ENCODE measurements around the gene GPR33. TPM values are rescaled to one million over a fixed set of nuclear protein-coding genes. Genes with fewer than 3 reads are reported as not detected.
A peak's percentile ranks its signal among the peaks of the same experiment; 100 is the strongest.

The GPR33 gene
- total and polyA plus RNA-seq, 5 donors = not detected

GRCh38 chr14:31461545-31461944, 26.3 kb downstream of the GPR33 start:
- no peak for ATAC-seq
- intact Hi-C loops (cut with DNase I) = no loop called here
- 84% methylated on average over 3 of the region's 3 CpGs for WGBS

DNA sequence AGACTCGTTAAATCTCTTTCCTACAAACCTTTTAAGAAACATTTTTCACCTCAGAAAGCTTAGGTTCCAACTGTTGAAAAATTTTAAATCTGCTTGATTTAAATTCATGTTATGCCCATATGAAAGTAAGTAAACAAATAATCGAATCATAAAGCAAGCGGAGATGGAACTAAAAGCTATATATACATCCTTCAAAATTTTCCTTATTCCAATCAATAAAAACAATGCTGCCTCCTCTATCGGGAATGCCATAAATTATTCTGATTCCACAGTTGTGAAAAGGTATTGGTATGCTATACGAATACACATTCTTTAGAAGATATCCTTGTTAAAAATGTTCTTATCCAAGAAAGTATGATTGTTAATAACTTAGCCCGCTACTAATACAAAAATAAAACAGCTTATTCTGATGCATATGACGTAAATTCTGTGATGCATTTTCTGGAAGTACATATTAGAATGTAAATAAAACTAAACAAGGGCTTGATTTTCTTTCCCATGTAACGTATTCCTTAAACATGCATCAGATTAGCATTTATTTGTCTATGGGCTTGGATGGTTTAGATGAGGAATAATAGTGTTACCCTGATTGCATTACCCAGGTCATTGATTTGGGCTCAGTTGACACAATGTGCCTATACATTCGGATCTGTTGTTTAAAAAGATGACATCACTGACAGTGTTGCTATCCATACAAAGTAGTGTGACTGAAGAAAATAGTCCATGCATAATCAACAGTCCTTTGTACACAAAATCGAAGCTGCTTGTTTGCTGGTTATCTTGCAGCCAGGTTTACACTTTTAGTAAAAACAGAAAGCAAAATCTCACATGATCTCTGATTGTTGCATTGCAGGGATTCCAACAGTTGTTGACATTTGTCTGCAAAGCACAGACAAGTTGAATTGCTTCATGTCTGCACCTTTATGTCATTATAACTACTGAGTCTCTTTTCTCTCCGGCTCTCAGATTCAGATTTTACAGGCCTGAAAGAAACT, 29.9 kb downstream of the GPR33 start:
- no peaks in the 10 kb centered on the region for H3K9me3 ChIP-seq (ENCODE audit: control insufficient read depth, low read length)
- H3K4me3 ChIP-seq (ENCODE audit: low read length) = peak overlapping the region; percentile 30
- H3K4me1 ChIP-seq (ENCODE audit: control insufficient read depth, insufficient read depth, low read length) = no peaks in the 10 kb centered on the region
- H3K27ac ChIP-seq (ENCODE audit: low read length) = no peak overlapping the region
- H3K27me3 ChIP-seq (ENCODE audit: control insufficient read depth, insufficient read depth) = no peaks in the 10 kb centered on the region
- no peak for DNase-seq
- WGBS = 54% methylated on average over 11 of the region's 11 CpGs
- intact Hi-C loops (cut with DNase I) = no loop called here
- ATAC-seq = no peak

More at GRCh38 chr14:31461545-31461944, 26.3 kb downstream of the GPR33 start:
- no peaks in the 10 kb centered on the region for H3K9me3 ChIP-seq (ENCODE audit: control insufficient read depth, low read length)
- H3K4me3 ChIP-seq (ENCODE audit: low read length) = no peak overlapping the region
- no peak for DNase-seq
- H3K27ac ChIP-seq (ENCODE audit: low read length) = no peak overlapping the region
- no peaks in the 10 kb centered on the region for H3K4me1 ChIP-seq (ENCODE audit: control insufficient read depth, insufficient read depth, low read length)
- no peaks in the 10 kb centered on the region for H3K27me3 ChIP-seq (ENCODE audit: control insufficient read depth, insufficient read depth)

- ATAC-seq = peak; percentile 100
- WGBS = 2% methylated on average over 70 of the region's 70 CpGs
These were observed 30.8 kb downstream of the GPR33 start, which contains the start of gene DTD2 for GRCh38 chr14:31456841-31457664. TSS of gene DTD2 (minus strand) at chr14:31457506. CDS start at chr14:31457393, 113 bp downstream.

DNA sequence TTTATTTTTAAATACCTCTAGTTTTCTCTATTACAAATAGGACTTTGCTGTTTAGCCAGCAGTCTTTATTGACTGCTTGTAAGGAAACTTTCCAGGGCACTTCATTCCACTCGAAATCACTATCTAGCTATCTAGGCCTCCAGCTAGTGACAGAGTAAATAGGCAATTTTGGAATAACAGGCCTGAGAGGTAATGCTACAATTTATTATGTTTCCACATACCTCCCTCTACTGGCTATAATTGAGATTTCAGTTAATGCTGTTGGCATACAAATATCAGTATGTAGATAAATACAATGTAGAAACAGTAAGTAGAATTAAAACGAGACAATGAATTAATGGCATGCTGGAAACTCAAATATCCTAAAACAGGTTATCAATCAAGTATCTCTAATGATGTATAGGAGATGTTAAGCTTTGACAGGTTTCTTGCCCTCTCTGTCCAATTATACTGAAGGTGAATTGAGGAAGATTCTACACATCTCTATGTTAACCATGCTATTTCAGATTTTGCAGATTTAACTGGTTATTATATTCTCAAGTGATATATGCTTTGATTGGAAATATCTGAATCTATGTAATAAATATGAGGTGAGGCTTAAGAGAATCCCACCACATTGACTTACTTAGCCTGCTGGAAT, 37.7 kb downstream of the GPR33 start:
- H3K9me3 ChIP-seq (ENCODE audit: control insufficient read depth, low read length) = no peaks in the 10 kb centered on the region
- no peak overlapping the region for H3K27ac ChIP-seq (ENCODE audit: low read length)
- DNase-seq = no peak
- no peak overlapping the region for H3K4me3 ChIP-seq (ENCODE audit: low read length)
- no peaks in the 10 kb centered on the region for H3K4me1 ChIP-seq (ENCODE audit: control insufficient read depth, insufficient read depth, low read length)
- 18% methylated on average over 2 of the region's 2 CpGs for WGBS
- ATAC-seq = peak; percentile 39 to 55
- H3K27me3 ChIP-seq (ENCODE audit: control insufficient read depth, insufficient read depth) = no peaks in the 10 kb centered on the region
- intact Hi-C loops (cut with DNase I) = no loop called here

More at GRCh38 chr14:31456841-31457664, 30.8 kb downstream of the GPR33 start, which contains the start of gene DTD2:
- Histone ChIP-seq H3K27ac (ENCODE audit: low read length) (peak within 1 kb of the TSS; percentile 59), H3K4me3 (ENCODE audit: low read length) (peak within 1 kb of the TSS; percentile 53), H3K9me3 (ENCODE audit: control insufficient read depth, low read length) (no peaks in the 10 kb centered on the region), H3K27me3 (ENCODE audit: control insufficient read depth, insufficient read depth) (no peaks in the 10 kb centered on the region), H3K4me1 (ENCODE audit: control insufficient read depth, insufficient read depth, low read length) (no peaks in the 10 kb centered on the region)
- DNase-seq = peak; percentile 95 to 98 (median 98)
- intact Hi-C loops (cut with DNase I) = no loop called here

DNA sequence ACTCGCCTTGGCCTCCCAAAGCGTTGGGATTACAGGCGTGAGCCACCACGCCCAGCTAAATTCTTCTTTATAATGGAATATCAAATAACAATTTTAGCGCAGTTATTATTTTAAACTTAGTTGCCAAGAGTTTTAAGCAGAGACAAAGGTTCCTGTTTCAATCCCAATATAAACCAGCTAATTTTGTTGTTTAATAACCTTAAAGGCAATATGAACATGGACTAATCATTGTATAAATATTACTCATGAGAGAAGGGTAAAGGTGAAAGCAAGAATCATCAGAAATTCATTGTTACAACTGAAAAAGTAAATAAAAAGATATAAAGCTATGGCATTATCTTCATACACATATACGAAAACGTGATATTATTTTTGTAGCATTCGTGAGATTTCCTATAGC, 38.7 kb downstream of the GPR33 start:
- no peaks in the 10 kb centered on the region for H3K9me3 ChIP-seq (ENCODE audit: control insufficient read depth, low read length)
- H3K4me3 ChIP-seq (ENCODE audit: low read length) = no peak overlapping the region
- H3K27ac ChIP-seq (ENCODE audit: low read length) = no peak overlapping the region
- no peaks in the 10 kb centered on the region for H3K27me3 ChIP-seq (ENCODE audit: control insufficient read depth, insufficient read depth)
- ATAC-seq (no peak), DNase-seq (no peak)
- 83% methylated on average over 8 of the region's 8 CpGs for WGBS
- intact Hi-C loops (cut with DNase I) = no loop called here
- no peaks in the 10 kb centered on the region for H3K4me1 ChIP-seq (ENCODE audit: control insufficient read depth, insufficient read depth, low read length)

DNA sequence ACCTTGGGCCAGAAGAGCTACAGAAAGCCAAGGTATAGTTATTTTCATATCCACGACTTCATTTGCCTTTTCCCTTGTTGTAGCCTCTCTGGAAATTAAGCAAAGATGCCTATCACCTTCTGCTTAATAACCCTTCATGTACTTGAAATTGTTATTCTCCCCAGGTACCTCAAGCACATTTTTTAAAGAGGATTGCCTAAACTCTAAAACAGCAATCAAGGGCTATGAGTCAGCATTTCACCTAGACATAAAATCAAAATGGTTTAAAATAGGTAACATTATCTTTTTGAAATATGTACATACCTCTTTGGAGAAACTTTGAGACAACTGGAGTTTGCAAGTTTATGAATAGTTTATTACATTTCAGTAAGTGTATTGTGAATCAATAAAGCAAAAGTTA, 42.1 kb downstream of the GPR33 start:
- intact Hi-C loops (cut with DNase I) = no loop called here
- no peaks in the 10 kb centered on the region for H3K9me3 ChIP-seq (ENCODE audit: control insufficient read depth, low read length)
- H3K27me3 ChIP-seq (ENCODE audit: control insufficient read depth, insufficient read depth) = no peaks in the 10 kb centered on the region
- H3K4me1 ChIP-seq (ENCODE audit: control insufficient read depth, insufficient read depth, low read length) = no peaks in the 10 kb centered on the region
- ATAC-seq (no peak), DNase-seq (no peak)
- WGBS = 92% methylated on average over 1 of the region's 1 CpG
- H3K4me3 ChIP-seq (ENCODE audit: low read length) = no peak overlapping the region
- no peak overlapping the region for H3K27ac ChIP-seq (ENCODE audit: low read length)

DNA sequence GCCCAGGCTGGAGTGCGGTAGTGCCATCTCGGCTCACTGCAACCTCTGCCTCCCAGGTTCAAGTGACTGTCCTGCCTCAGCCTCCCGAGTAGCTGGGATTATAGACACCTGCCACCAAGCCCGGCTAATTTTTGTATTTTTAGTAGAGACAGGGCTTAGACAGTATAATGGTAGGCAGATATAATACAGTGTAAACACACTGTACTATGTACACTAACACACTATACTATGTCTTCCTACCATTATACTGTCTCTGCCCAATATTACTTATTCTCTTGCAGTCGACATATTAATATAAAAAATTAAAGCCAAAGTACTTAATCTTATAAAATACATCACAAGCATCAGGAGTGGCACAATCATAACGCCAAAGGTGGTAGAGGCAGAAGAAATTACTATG, 45.6 kb downstream of the GPR33 start:
- no peak overlapping the region for H3K27ac ChIP-seq (ENCODE audit: low read length)
- WGBS = 83% methylated on average over 6 of the region's 6 CpGs
- intact Hi-C loops (cut with DNase I) = no loop called here

GRCh38 chr14:31441273-31442111, 46.3 kb downstream of the GPR33 start:
- DNase-seq (peak in 1 of 3 donors; percentile 7), ATAC-seq (peak; percentile 72 to 80)
- WGBS = 83% methylated on average over 7 of the region's 7 CpGs
- intact Hi-C loops (cut with DNase I) = no loop called here
- no peak overlapping the region for H3K27ac ChIP-seq (ENCODE audit: low read length)
- H3K4me1 ChIP-seq (ENCODE audit: control insufficient read depth, insufficient read depth, low read length) = no peaks in the 10 kb centered on the region
- no peak overlapping the region for H3K4me3 ChIP-seq (ENCODE audit: low read length)
- H3K9me3 ChIP-seq (ENCODE audit: control insufficient read depth, low read length) = no peaks in the 10 kb centered on the region
- no peaks in the 10 kb centered on the region for H3K27me3 ChIP-seq (ENCODE audit: control insufficient read depth, insufficient read depth)

More for the DNA sequence above, 45.6 kb downstream of the GPR33 start:
- peak in 1 of 3 donors; percentile 13 for DNase-seq
- H3K9me3 ChIP-seq (ENCODE audit: control insufficient read depth, low read length) = no peaks in the 10 kb centered on the region
- H3K4me1 ChIP-seq (ENCODE audit: control insufficient read depth, insufficient read depth, low read length) = no peaks in the 10 kb centered on the region
- no peaks in the 10 kb centered on the region for H3K27me3 ChIP-seq (ENCODE audit: control insufficient read depth, insufficient read depth)
- no peak overlapping the region for H3K4me3 ChIP-seq (ENCODE audit: low read length)
- no peak for ATAC-seq

DNA sequence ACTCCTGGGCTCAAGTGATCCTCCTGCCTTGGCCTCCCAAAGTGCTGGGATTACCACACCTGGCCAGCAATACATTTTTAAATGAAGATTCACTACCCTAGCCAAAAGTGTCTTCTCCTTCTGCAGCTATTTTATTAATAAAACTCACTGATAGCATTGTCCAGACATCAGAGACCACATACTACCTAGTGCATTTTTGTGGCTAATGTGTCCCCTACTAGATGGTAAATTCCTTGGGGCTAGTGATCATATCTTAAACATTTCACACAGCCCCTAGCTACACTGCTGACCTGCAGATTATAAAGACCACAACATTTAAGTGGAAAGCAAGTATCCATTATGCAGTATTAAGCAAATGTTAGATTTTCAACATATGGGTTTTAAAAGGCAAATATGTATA, 47.6 kb downstream of the GPR33 start:
- no peaks in the 10 kb centered on the region for H3K27me3 ChIP-seq (ENCODE audit: control insufficient read depth, insufficient read depth)
- H3K4me1 ChIP-seq (ENCODE audit: control insufficient read depth, insufficient read depth, low read length) = no peaks in the 10 kb centered on the region
- intact Hi-C loops (cut with DNase I) = no loop called here
- no peak overlapping the region for H3K27ac ChIP-seq (ENCODE audit: low read length)
- DNase-seq (no peak), ATAC-seq (no peak)
- H3K4me3 ChIP-seq (ENCODE audit: low read length) = no peak overlapping the region
- H3K9me3 ChIP-seq (ENCODE audit: control insufficient read depth, low read length) = no peaks in the 10 kb centered on the region

DNA sequence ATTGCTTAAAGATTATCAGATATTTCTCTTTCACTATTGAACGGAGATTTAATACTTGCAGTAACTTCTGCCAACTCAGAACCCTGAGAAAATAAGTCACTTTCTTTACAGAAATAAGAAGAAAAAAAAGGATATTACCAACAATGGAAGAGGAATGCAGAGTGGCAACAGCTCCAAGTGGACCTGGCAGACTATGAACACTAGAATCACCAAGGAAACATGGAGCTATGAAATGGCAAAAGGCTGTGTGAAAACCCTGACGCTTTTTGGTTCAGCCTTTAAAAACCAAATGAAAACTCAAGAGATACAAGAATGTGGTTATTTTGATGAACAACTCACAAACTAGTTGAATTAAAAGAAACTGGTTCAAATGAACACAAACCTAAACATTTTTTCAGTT, 48.3 kb downstream of the GPR33 start:
- Histone ChIP-seq H3K9me3 (ENCODE audit: control insufficient read depth, low read length) (no peaks in the 10 kb centered on the region), H3K4me1 (ENCODE audit: control insufficient read depth, insufficient read depth, low read length) (no peaks in the 10 kb centered on the region), H3K4me3 (ENCODE audit: low read length) (no peak overlapping the region), H3K27ac (ENCODE audit: low read length) (no peak overlapping the region), H3K27me3 (ENCODE audit: control insufficient read depth, insufficient read depth) (no peaks in the 10 kb centered on the region)
- intact Hi-C loops (cut with DNase I) = no loop called here
- WGBS = 64% methylated on average over 2 of the region's 2 CpGs
- ATAC-seq (no peak), DNase-seq (no peak)

All from right cardiac atrium (tissue), 5 donors.